Measurements from ENCODE around the gene SPHK1.

Gene SPHK1

GRCh38 chr17:76384222-76384986, at the start of gene SPHK1:
SPHK1 (plus strand) TSS chr17:76384609; CDS start chr17:76385645, 1,036 bp downstream.
- TF ChIP-seq GATA2 (IDR thresholded peaks at IDR 0.05; ENCODE audit: low read depth, low read length) (no peak), GATA3 (IDR thresholded peaks at IDR 0.05; ENCODE audit: low read depth, low read length) (no peak)

- TF ChIP-seq GATA2 (IDR thresholded peaks at IDR 0.05; ENCODE audit: low read depth, low read length) (no peak), GATA3 (IDR thresholded peaks at IDR 0.05; ENCODE audit: low read depth, low read length) (no peak)
Observed at GRCh38 chr17:76335716-76336381, 48.6 kb upstream of the SPHK1 start.

GRCh38 chr17:76336756-76337412, 47.5 kb upstream of the SPHK1 start:
- TF ChIP-seq GATA3 (IDR thresholded peaks at IDR 0.05; ENCODE audit: low read depth, low read length) (no peak), GATA2 (IDR thresholded peaks at IDR 0.05; ENCODE audit: low read depth, low read length) (no peak)

GRCh38 chr17:76337413-76337777, 47.0 kb upstream of the SPHK1 start:
- TF ChIP-seq GATA3 (IDR thresholded peaks at IDR 0.05; ENCODE audit: low read depth, low read length) (no peak), GATA2 (IDR thresholded peaks at IDR 0.05; ENCODE audit: low read depth, low read length) (no peak)

- TF ChIP-seq GATA2 (IDR thresholded peaks at IDR 0.05; ENCODE audit: low read depth, low read length), result no peak; the same call in 1 of the 2 replicates
- TF ChIP-seq GATA3 (IDR thresholded peaks at IDR 0.05; ENCODE audit: low read depth, low read length), result no peak
Observed at GRCh38 chr17:76341301-76341700, 43.1 kb upstream of the SPHK1 start.

- TF ChIP-seq GATA2 (IDR thresholded peaks at IDR 0.05; ENCODE audit: low read depth, low read length) (peak; percentile 60; the same call in 1 of the 2 replicates), GATA3 (IDR thresholded peaks at IDR 0.05; ENCODE audit: low read depth, low read length) (no peak)
Observed at GRCh38 chr17:76343106-76343505, 41.3 kb upstream of the SPHK1 start.

- TF ChIP-seq GATA2 (IDR thresholded peaks at IDR 0.05; ENCODE audit: low read depth, low read length) (no peak), GATA3 (IDR thresholded peaks at IDR 0.05; ENCODE audit: low read depth, low read length) (no peak)
Observed at GRCh38 chr17:76345377-76345974, 38.9 kb upstream of the SPHK1 start.

- TF ChIP-seq GATA3 (IDR thresholded peaks at IDR 0.05; ENCODE audit: low read depth, low read length) (no peak), GATA2 (IDR thresholded peaks at IDR 0.05; ENCODE audit: low read depth, low read length) (no peak)
Observed at GRCh38 chr17:76350463-76350862, 33.9 kb upstream of the SPHK1 start.

- no peak for TF ChIP-seq GATA3 (IDR thresholded peaks at IDR 0.05; ENCODE audit: low read depth, low read length)
- no peak for TF ChIP-seq GATA2 (IDR thresholded peaks at IDR 0.05; ENCODE audit: low read depth, low read length)
Observed at GRCh38 chr17:76351526-76352071, 32.8 kb upstream of the SPHK1 start.

- TF ChIP-seq GATA2 (IDR thresholded peaks at IDR 0.05; ENCODE audit: low read depth, low read length), result no peak
- TF ChIP-seq GATA3 (IDR thresholded peaks at IDR 0.05; ENCODE audit: low read depth, low read length), result no peak
Observed at GRCh38 chr17:76353004-76353598, 31.3 kb upstream of the SPHK1 start.

GRCh38 chr17:76353599-76354316, 30.7 kb upstream of the SPHK1 start, which contains the start of gene PRPSAP1:
PRPSAP1 (minus strand) TSS chr17:76353916; CDS start chr17:76353703, 213 bp downstream.
- TF ChIP-seq GATA3 (IDR thresholded peaks at IDR 0.05; ENCODE audit: low read depth, low read length) (no peak), GATA2 (IDR thresholded peaks at IDR 0.05; ENCODE audit: low read depth, low read length) (peak; percentile 27; the same call in 1 of the 2 replicates)

GRCh38 chr17:76354317-76354729, 30.1 kb upstream of the SPHK1 start:
- TF ChIP-seq GATA2 (IDR thresholded peaks at IDR 0.05; ENCODE audit: low read depth, low read length) (no peak), GATA3 (IDR thresholded peaks at IDR 0.05; ENCODE audit: low read depth, low read length) (no peak)
